Measurements from ENCODE around the gene SKOR2. TPM values are rescaled to one million over a fixed set of nuclear protein-coding genes. Genes with fewer than 3 reads are reported as not detected.
A peak's percentile ranks its signal among the peaks of the same experiment; 100 is the strongest.

The SKOR2 gene
- total RNA-seq, 1 experiment from 2014 or later: not detected

GRCh38 chr18:47260924-47261701, 9.7 kb upstream of the SKOR2 start:
- DNase-seq (ENCODE audit: extremely low read depth, low read depth): no peak

- DNase-seq (ENCODE audit: extremely low read depth, low read depth): peak; percentile 31
Observed at GRCh38 chr18:47260120-47260923, 8.9 kb upstream of the SKOR2 start.

- peak; percentile 60 for DNase-seq (ENCODE audit: extremely low read depth, low read depth)
Observed at GRCh38 chr18:47254341-47254939, 3.0 kb upstream of the SKOR2 start.

GRCh38 chr18:47253101-47253654, 1.7 kb upstream of the SKOR2 start:
- no peak for DNase-seq (ENCODE audit: extremely low read depth, low read depth)

- DNase-seq (ENCODE audit: extremely low read depth, low read depth): no peak
Observed at GRCh38 chr18:47250391-47251046, 941 bp downstream of the SKOR2 start.

GRCh38 chr18:47249314-47249981, 2.0 kb downstream of the SKOR2 start:
- DNase-seq (ENCODE audit: extremely low read depth, low read depth): no peak

GRCh38 chr18:47248604-47249313, 2.7 kb downstream of the SKOR2 start:
- no peak for DNase-seq (ENCODE audit: extremely low read depth, low read depth)

- DNase-seq (ENCODE audit: extremely low read depth, low read depth): no peak
Observed at GRCh38 chr18:47248115-47248603, 3.3 kb downstream of the SKOR2 start.

- no peak for DNase-seq (ENCODE audit: extremely low read depth, low read depth)
Observed at GRCh38 chr18:47247416-47248114, 3.9 kb downstream of the SKOR2 start.

GRCh38 chr18:47247036-47247415, 4.4 kb downstream of the SKOR2 start:
- no peak for DNase-seq (ENCODE audit: extremely low read depth, low read depth)

GRCh38 chr18:47246027-47246971, 5.2 kb downstream of the SKOR2 start:
- DNase-seq (ENCODE audit: extremely low read depth, low read depth): no peak

GRCh38 chr18:47244086-47244485, 7.4 kb downstream of the SKOR2 start:
- DNase-seq (ENCODE audit: extremely low read depth, low read depth): no peak

- DNase-seq (ENCODE audit: extremely low read depth, low read depth): no peak
Observed at GRCh38 chr18:47235096-47235495, 16.4 kb downstream of the SKOR2 start.

GRCh38 chr18:47226660-47227059, 24.8 kb downstream of the SKOR2 start:
- no peak for DNase-seq (ENCODE audit: extremely low read depth, low read depth)

- peak; percentile 48 for DNase-seq (ENCODE audit: extremely low read depth, low read depth)
Observed at GRCh38 chr18:47215554-47216138, 35.8 kb downstream of the SKOR2 start.

GRCh38 chr18:47209171-47209570, 42.3 kb downstream of the SKOR2 start:
- no peak for DNase-seq (ENCODE audit: extremely low read depth, low read depth)

GRCh38 chr18:47206945-47207637, 44.4 kb downstream of the SKOR2 start:
- DNase-seq (ENCODE audit: extremely low read depth, low read depth): no peak

Data from NCI-H460 (cell line).